ENCODE data around the gene CSMD2. TPM values are rescaled to one million over a fixed set of nuclear protein-coding genes. Genes with fewer than 3 reads are reported as not detected.

CSMD2 gene
- total and polyA plus RNA-seq, 2 of the 4 experiments (the other 2 are of a cell fraction): under 0.01 to 0.36 TPM

DNA sequence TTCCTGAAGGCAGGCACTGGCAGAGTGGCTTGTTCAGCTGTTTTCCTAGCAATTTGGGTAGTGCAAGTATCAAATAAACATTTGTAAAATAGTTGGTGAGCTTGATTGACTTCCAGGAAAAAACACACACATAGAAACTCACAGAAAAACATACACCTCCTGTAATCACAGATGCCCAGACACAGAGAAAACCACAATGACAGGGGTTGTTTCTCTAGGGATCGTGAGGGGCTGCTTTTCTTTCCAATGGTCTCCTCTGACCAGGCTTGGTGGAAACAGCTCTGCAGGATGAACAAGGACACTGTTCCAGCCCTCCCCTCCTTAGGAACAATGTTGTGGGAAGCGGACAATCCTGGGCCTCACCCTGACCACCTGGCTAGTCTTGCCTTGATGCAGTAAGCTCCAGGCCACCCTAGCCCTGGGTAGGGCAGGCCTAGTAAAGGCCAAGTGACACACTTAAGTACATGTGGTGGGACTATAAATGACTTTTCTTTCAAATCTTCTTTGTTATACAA lies 443.7 kb downstream of the CSMD2 start:
- Histone ChIP-seq H3K9me1 (ENCODE audit: insufficient read depth, low read length) (no peaks in the 10 kb centered on the region), H3K36me3 (ENCODE audit: control insufficient read depth, insufficient read depth, low read length) (no peaks in the 10 kb centered on the region), H3K4me2 (ENCODE audit: low read depth, low read length) (no peak overlapping the region), H3K4me1 (ENCODE audit: control insufficient read depth, insufficient read depth, low read length) (no peaks in the 10 kb centered on the region), H3K9me3 (ENCODE audit: control insufficient read depth, insufficient read depth, low read length) (peaks cover 6% of the 10 kb centered on the region; the same call in 1 of the 2 replicates), H3K18ac (ENCODE audit: low read depth, low read length) (no peak overlapping the region), H3K4me3 (ENCODE audit: insufficient read depth, low read depth, low read length) (no peak overlapping the region), H3K14ac (replicated peaks; ENCODE audit: low read depth, low read length) (no peak overlapping the region), H2AK9ac (replicated peaks; ENCODE audit: low read depth, low read length, poor library complexity) (no peak overlapping the region), H3K79me1 (ENCODE audit: low read depth in 1 of 2, low read length in 2 of 2) (no peaks in the 10 kb centered on the region), H3K23ac (ENCODE audit: low read depth, low read length) (no peak overlapping the region), H4K5ac (ENCODE audit: low read depth, low read length) (no peak overlapping the region), H4K20me1 (ENCODE audit: insufficient read depth, low read length) (no peaks in the 10 kb centered on the region), H3K56ac (ENCODE audit: extremely low read depth, insufficient read depth, low read length) (no peak overlapping the region), H2AFZ (replicated peaks; ENCODE audit: low read length, poor library complexity) (no peak overlapping the region), H4K91ac (ENCODE audit: insufficient read depth, low read depth, low read length) (no peak overlapping the region), H2BK120ac (ENCODE audit: low read depth, low read length) (no peak overlapping the region), H3K27ac (ENCODE audit: insufficient read depth, low read length) (no peak overlapping the region), H2BK20ac (ENCODE audit: low read depth, low read length) (no peak overlapping the region), H3K27me3 (ENCODE audit: control insufficient read depth, insufficient read depth, low read length) (no peaks in the 10 kb centered on the region), H2BK5ac (ENCODE audit: low read depth, low read length, poor library complexity, severe bottlenecking) (no peak overlapping the region), H3K4ac (ENCODE audit: low read depth, low read length) (no peak overlapping the region), H3K9ac (ENCODE audit: low read depth, low read length) (no peak overlapping the region), H4K8ac (ENCODE audit: low read depth in 2 of 2, low read length in 2 of 2) (no peak overlapping the region), H2AK5ac (ENCODE audit: low read depth, low read length) (no peak overlapping the region), H2BK15ac (ENCODE audit: low read depth, low read length) (no peak overlapping the region)
- POLR2A ChIA-PET (ENCODE audit: unreplicated experiment): no interaction called here
- TF ChIP-seq, protein P1, sequence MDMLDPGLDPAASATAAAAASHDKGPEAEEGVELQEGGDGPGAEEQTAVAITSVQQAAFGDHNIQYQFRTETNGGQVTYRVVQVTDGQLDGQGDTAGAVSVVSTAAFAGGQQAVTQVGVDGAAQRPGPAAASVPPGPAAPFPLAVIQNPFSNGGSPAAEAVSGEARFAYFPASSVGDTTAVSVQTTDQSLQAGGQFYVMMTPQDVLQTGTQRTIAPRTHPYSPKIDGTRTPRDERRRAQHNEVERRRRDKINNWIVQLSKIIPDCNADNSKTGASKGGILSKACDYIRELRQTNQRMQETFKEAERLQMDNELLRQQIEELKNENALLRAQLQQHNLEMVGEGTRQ (IDR thresholded peaks at IDR 0.05; ENCODE audit: low read depth, low read length): no peak
- TF ChIP-seq POLR2A (IDR thresholded peaks at IDR 0.05; ENCODE audit: low read depth, low read length) (no peak), RFX5 (IDR thresholded peaks at IDR 0.05; ENCODE audit: low read depth, low read length) (no peak), CHD1 (IDR thresholded peaks at IDR 0.05; ENCODE audit: low read depth, low read length) (no peak), MXI1 (IDR thresholded peaks at IDR 0.05; ENCODE audit: borderline replicate concordance, low read depth, low read length) (no peak), RAD21 (IDR thresholded peaks at IDR 0.05; ENCODE audit: low read length) (no peak), FOS (IDR thresholded peaks at IDR 0.05; ENCODE audit: low read depth, low read length) (no peak), NFE2L2 (IDR thresholded peaks at IDR 0.05; ENCODE audit: low read depth, low read length) (no peak), BHLHE40 (IDR thresholded peaks at IDR 0.05; ENCODE audit: low read depth, low read length) (no peak), SMC3 (IDR thresholded peaks at IDR 0.05; ENCODE audit: low read depth, low read length) (no peak), MAZ (IDR thresholded peaks at IDR 0.05; ENCODE audit: borderline replicate concordance, low read depth, low read length) (no peak), RCOR1 (IDR thresholded peaks at IDR 0.05; ENCODE audit: insufficient replicate concordance, low read length) (no peak), CEBPB (IDR thresholded peaks at IDR 0.05; ENCODE audit: low read depth, low read length) (no peak)
- TF ChIP-seq, protein P2, sequence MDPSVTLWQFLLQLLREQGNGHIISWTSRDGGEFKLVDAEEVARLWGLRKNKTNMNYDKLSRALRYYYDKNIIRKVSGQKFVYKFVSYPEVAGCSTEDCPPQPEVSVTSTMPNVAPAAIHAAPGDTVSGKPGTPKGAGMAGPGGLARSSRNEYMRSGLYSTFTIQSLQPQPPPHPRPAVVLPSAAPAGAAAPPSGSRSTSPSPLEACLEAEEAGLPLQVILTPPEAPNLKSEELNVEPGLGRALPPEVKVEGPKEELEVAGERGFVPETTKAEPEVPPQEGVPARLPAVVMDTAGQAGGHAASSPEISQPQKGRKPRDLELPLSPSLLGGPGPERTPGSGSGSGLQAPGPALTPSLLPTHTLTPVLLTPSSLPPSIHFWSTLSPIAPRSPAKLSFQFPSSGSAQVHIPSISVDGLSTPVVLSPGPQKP (IDR thresholded peaks at IDR 0.05; ENCODE audit: borderline replicate concordance, low read depth, low read length): no peak
- TF ChIP-seq, protein P3, sequence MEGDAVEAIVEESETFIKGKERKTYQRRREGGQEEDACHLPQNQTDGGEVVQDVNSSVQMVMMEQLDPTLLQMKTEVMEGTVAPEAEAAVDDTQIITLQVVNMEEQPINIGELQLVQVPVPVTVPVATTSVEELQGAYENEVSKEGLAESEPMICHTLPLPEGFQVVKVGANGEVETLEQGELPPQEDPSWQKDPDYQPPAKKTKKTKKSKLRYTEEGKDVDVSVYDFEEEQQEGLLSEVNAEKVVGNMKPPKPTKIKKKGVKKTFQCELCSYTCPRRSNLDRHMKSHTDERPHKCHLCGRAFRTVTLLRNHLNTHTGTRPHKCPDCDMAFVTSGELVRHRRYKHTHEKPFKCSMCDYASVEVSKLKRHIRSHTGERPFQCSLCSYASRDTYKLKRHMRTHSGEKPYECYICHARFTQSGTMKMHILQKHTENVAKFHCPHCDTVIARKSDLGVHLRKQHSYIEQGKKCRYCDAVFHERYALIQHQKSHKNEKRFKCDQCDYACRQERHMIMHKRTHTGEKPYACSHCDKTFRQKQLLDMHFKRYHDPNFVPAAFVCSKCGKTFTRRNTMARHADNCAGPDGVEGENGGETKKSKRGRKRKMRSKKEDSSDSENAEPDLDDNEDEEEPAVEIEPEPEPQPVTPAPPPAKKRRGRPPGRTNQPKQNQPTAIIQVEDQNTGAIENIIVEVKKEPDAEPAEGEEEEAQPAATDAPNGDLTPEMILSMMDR (conservative IDR thresholded peaks at IDR 0.05; ENCODE audit: low read depth, low read length): no peak
- in situ Hi-C loops (cut with MboI; ENCODE audit: low sequenced_read_pairs) (no loop called here), dilution Hi-C loops (cut with HindIII; ENCODE audit: low sequenced_read_pairs, unreplicated experiment) (no loop called here), intact Hi-C loops (cut with micrococcal nuclease) (no loop called here)
- BruUV-seq (replicated peaks): no TSS peak
- no peak for ATAC-seq (ENCODE audit: low read depth)
- no peak for DNase-seq
- no CpG with 5 or more reads among the region's 2 CpGs for WGBS, 2 experiments (ENCODE audit: extremely low coverage in 2 of 2, insufficient read length in 1 of 2)
- CTCF ChIA-PET: no interaction called here
